Measurements from ENCODE around the gene PROK2.

The PROK2 gene

GRCh38 chr3:71791634-71792033 is 6.7 kb upstream of the PROK2 start:
- Histone ChIP-seq H2AFZ (ENCODE audit: low read length) (no peak overlapping the region), H3K27me3 (ENCODE audit: insufficient read depth, low read length, poor library complexity, severe bottlenecking) (peaks cover 59% of the 10 kb centered on the region)
- TF ChIP-seq, protein P1, sequence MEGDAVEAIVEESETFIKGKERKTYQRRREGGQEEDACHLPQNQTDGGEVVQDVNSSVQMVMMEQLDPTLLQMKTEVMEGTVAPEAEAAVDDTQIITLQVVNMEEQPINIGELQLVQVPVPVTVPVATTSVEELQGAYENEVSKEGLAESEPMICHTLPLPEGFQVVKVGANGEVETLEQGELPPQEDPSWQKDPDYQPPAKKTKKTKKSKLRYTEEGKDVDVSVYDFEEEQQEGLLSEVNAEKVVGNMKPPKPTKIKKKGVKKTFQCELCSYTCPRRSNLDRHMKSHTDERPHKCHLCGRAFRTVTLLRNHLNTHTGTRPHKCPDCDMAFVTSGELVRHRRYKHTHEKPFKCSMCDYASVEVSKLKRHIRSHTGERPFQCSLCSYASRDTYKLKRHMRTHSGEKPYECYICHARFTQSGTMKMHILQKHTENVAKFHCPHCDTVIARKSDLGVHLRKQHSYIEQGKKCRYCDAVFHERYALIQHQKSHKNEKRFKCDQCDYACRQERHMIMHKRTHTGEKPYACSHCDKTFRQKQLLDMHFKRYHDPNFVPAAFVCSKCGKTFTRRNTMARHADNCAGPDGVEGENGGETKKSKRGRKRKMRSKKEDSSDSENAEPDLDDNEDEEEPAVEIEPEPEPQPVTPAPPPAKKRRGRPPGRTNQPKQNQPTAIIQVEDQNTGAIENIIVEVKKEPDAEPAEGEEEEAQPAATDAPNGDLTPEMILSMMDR (conservative IDR thresholded peaks at IDR 0.05; ENCODE audit: low read length): no peak
- TF ChIP-seq EZH2phosphoT487 (IDR thresholded peaks at IDR 0.05; ENCODE audit: borderline replicate concordance): no peak

DNA sequence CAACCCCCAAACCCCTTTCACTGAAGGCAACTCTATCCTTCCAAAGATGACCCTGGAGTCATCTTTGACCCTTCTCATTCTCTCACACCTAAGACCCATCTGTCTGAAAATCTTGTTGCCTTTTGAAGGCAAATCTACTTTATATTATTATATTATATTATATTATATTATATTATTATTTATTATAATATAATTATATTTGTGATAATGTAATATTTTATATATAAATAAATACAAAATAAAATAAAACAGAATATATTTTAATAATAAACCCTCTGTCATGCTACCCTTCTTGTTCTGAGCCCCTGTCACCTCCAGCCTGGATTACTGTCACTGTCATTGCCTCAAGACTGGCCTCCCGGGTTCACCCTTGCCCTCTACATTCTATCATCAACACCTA is 5.0 kb upstream of the PROK2 start:
- no peaks in the 10 kb centered on the region for H3K4me1 ChIP-seq (ENCODE audit: insufficient read depth, low read length, poor library complexity, severe bottlenecking)
- TF ChIP-seq EZH2phosphoT487 (IDR thresholded peaks at IDR 0.05; ENCODE audit: borderline replicate concordance): no peak
- TF ChIP-seq, protein P1 (conservative IDR thresholded peaks at IDR 0.05; ENCODE audit: low read length): no peak
- H3F3A ChIP-seq (ENCODE audit: low read depth): no peaks in the 10 kb centered on the region
- no peak overlapping the region for H3K9ac ChIP-seq (ENCODE audit: low read depth, low read length, poor library complexity, severe bottlenecking)
- no peaks in the 10 kb centered on the region for H4K20me1 ChIP-seq (ENCODE audit: insufficient read depth, low read length, poor library complexity, severe bottlenecking)
- H2AFZ ChIP-seq (ENCODE audit: low read length): no peak overlapping the region
- no peaks in the 10 kb centered on the region for H3K9me2 ChIP-seq (replicated peaks; ENCODE audit: low read depth, low read length)
- H3K27me3 ChIP-seq (ENCODE audit: insufficient read depth, low read length, poor library complexity, severe bottlenecking): peaks cover 54% of the 10 kb centered on the region
- H3K36me3 ChIP-seq (ENCODE audit: insufficient read depth, low read length): no peaks in the 10 kb centered on the region
- no peak overlapping the region for H3K4me2 ChIP-seq (ENCODE audit: low read depth, low read length, poor library complexity, severe bottlenecking)
- H3K9me3 ChIP-seq (ENCODE audit: insufficient read depth, low read depth, low read length): no peaks in the 10 kb centered on the region
- H3K79me2 ChIP-seq (ENCODE audit: insufficient read depth, low read length): no peaks in the 10 kb centered on the region
- no peak overlapping the region for H3K4me3 ChIP-seq (ENCODE audit: low read length, poor library complexity, severe bottlenecking)

More at GRCh38 chr3:71791634-71792033, 6.7 kb upstream of the PROK2 start:
- Histone ChIP-seq H3K79me2 (ENCODE audit: insufficient read depth, low read length) (no peaks in the 10 kb centered on the region), H3K36me3 (ENCODE audit: insufficient read depth, low read length) (no peaks in the 10 kb centered on the region), H3K9ac (ENCODE audit: low read depth, low read length, poor library complexity, severe bottlenecking) (no peak overlapping the region), H3K9me2 (replicated peaks; ENCODE audit: low read depth, low read length) (no peaks in the 10 kb centered on the region), H3F3A (ENCODE audit: low read depth) (no peaks in the 10 kb centered on the region), H4K20me1 (ENCODE audit: insufficient read depth, low read length, poor library complexity, severe bottlenecking) (no peaks in the 10 kb centered on the region), H3K9me3 (ENCODE audit: insufficient read depth, low read depth, low read length) (no peaks in the 10 kb centered on the region), H3K4me1 (ENCODE audit: insufficient read depth, low read length, poor library complexity, severe bottlenecking) (no peaks in the 10 kb centered on the region), H3K4me2 (ENCODE audit: low read depth, low read length, poor library complexity, severe bottlenecking) (no peak overlapping the region), H3K4me3 (ENCODE audit: low read length, poor library complexity, severe bottlenecking) (no peak overlapping the region)

GRCh38 chr3:71787851-71788405 is 3.0 kb upstream of the PROK2 start:
- no peak overlapping the region for H3K4me3 ChIP-seq (ENCODE audit: low read length, poor library complexity, severe bottlenecking)
- H3K4me2 ChIP-seq (ENCODE audit: low read depth, low read length, poor library complexity, severe bottlenecking): no peak overlapping the region
- H3F3A ChIP-seq (ENCODE audit: low read depth): no peaks in the 10 kb centered on the region
- no peaks in the 10 kb centered on the region for H3K79me2 ChIP-seq (ENCODE audit: insufficient read depth, low read length)
- H3K9ac ChIP-seq (ENCODE audit: low read depth, low read length, poor library complexity, severe bottlenecking): no peak overlapping the region
- no peaks in the 10 kb centered on the region for H4K20me1 ChIP-seq (ENCODE audit: insufficient read depth, low read length, poor library complexity, severe bottlenecking)
- no peaks in the 10 kb centered on the region for H3K4me1 ChIP-seq (ENCODE audit: insufficient read depth, low read length, poor library complexity, severe bottlenecking)
- no peaks in the 10 kb centered on the region for H3K36me3 ChIP-seq (ENCODE audit: insufficient read depth, low read length)
- no peaks in the 10 kb centered on the region for H3K9me2 ChIP-seq (replicated peaks; ENCODE audit: low read depth, low read length)
- no peaks in the 10 kb centered on the region for H3K9me3 ChIP-seq (ENCODE audit: insufficient read depth, low read depth, low read length)
- peaks cover 56% of the 10 kb centered on the region for H3K27me3 ChIP-seq (ENCODE audit: insufficient read depth, low read length, poor library complexity, severe bottlenecking)
- no peak for TF ChIP-seq EZH2phosphoT487 (IDR thresholded peaks at IDR 0.05; ENCODE audit: borderline replicate concordance)
- TF ChIP-seq, protein P1 (conservative IDR thresholded peaks at IDR 0.05; ENCODE audit: low read length): no peak
- H2AFZ ChIP-seq (ENCODE audit: low read length): no peak overlapping the region
